Subcutaneous abdominal adipose tissue (tissue), 5 donors: ENCODE results near the gene ENOSF1.
"Not testable (repeated sequence)": the region's sequence is repeated elsewhere in the genome, so short reads cannot be mapped to it uniquely, and the experiment has no call there.

Experiments
- H3K27ac ChIP-seq: one replicate; pipeline ENCODE4 v1.7.0; 2013; ENCODE audit warnings: low read depth, mild to moderate bottlenecking, inconsistent platforms, low read length, moderate library complexity
- H3K27me3 ChIP-seq, 5 donors: one replicate each; pipeline ENCODE4 v1.7.0; 2013; ENCODE audit warnings: low read length in 5 of 5, inconsistent platforms in 1 of 5; ENCODE audit not compliant: control insufficient read depth in 5 of 5, insufficient read depth in 4 of 5
- H3K36me3 ChIP-seq, 5 donors: one replicate each; pipeline ENCODE4 v1.7.0; 2013; ENCODE audit warnings: low read length in 5 of 5; ENCODE audit not compliant: control insufficient read depth in 5 of 5, insufficient read depth in 5 of 5
- H3K4me1 ChIP-seq, 5 donors: one replicate each; pipeline ENCODE4 v1.7.0; 2013; ENCODE audit warnings: low read length in 5 of 5, mild to moderate bottlenecking in 3 of 5, moderate library complexity in 1 of 5; ENCODE audit not compliant: control insufficient read depth in 5 of 5, insufficient read depth in 5 of 5
- H3K4me3 ChIP-seq, 5 donors: one replicate each; pipeline ENCODE4 v1.7.0; 2013; ENCODE audit warnings: low read length in 5 of 5, low read depth in 1 of 5
- H3K9ac ChIP-seq, 5 donors: one replicate each; pipeline ENCODE4 v1.7.0; 2013; ENCODE audit warnings: low read length in 5 of 5, mild to moderate bottlenecking in 4 of 5, moderate library complexity in 3 of 5
- H3K9me3 ChIP-seq, 5 donors: one replicate each; pipeline ENCODE4 v1.7.0; 2013; ENCODE audit warnings: low read length in 5 of 5; ENCODE audit not compliant: control insufficient read depth in 5 of 5
- donor health status: healthy.
- donor health status: healthy.
- donor health status: healthy.
- donor health status: healthy.
- donor health status: healthy.

ENOSF1 gene

GRCh38 chr18:730120-730519 lies 17.7 kb upstream of the ENOSF1 start:
- H3K4me1 ChIP-seq, H3K9me3 ChIP-seq, H3K4me3 ChIP-seq, H3K9ac ChIP-seq, H3K27me3 ChIP-seq, H3K27ac ChIP-seq: not testable (repeated sequence)
- H3K36me3 ChIP-seq, result peaks cover 7 to 25% (median 12%) of the 10 kb centered on the region in 5 donors

GRCh38 chr18:725646-726045 lies 13.2 kb upstream of the ENOSF1 start:
- Histone ChIP-seq H3K27me3 (no peaks in the 10 kb centered on the region), H3K9ac (no peak overlapping the region), H3K4me3 (no peak overlapping the region), H3K9me3 (no peaks in the 10 kb centered on the region), H3K36me3 (peaks cover under 1 to 13% (median 3%) of the 10 kb centered on the region in 5 donors), H3K4me1 (no peaks in the 10 kb centered on the region), H3K27ac (no peak overlapping the region)

DNA sequence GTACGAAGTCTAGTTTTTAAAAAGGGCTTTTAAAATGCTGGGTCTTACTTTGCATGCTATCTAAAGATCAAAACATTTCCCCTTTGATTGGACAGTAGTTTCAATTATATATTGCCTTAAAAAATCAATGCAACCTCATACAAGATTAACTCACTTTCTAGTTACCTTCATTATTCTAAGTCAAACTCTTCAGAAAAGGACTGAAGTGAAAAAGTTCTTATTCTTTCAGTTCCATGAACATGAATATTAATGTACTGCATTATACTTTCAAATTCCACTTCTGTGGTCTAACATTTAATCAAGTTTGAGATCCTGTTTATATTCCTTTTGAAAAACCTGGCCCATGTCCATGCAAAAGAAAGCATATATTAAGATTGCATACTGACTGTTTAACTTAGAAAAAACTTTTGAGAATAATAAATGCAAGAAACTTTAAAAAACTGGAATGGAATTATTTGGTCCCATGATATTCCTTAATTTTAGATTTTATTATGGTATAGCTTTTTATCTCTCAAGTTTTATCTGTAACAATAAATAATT lies 11.2 kb upstream of the ENOSF1 start:
- Histone ChIP-seq H3K4me1 (no peaks in the 10 kb centered on the region), H3K27ac (no peak overlapping the region), H3K9me3 (no peaks in the 10 kb centered on the region), H3K4me3 (no peak overlapping the region), H3K27me3 (no peaks in the 10 kb centered on the region), H3K36me3 (peaks cover 0 to 12% (median 3%) of the 10 kb centered on the region in 5 donors), H3K9ac (no peak overlapping the region)

GRCh38 chr18:717003-717402 lies 4.6 kb upstream of the ENOSF1 start:
- Histone ChIP-seq H3K9me3 (no peaks in the 10 kb centered on the region), H3K4me3 (no peak overlapping the region), H3K4me1 (peaks cover 0 to 5% (median 0%) of the 10 kb centered on the region in 5 donors), H3K36me3 (peaks cover 0 to 2% (median 0%) of the 10 kb centered on the region in 5 donors), H3K27ac (no peak overlapping the region), H3K9ac (no peak overlapping the region), H3K27me3 (no peaks in the 10 kb centered on the region)

- H3K4me3 ChIP-seq, result no peak overlapping the region
- peaks cover 0 to 2% (median 0%) of the 10 kb centered on the region in 5 donors for H3K36me3 ChIP-seq
- H3K4me1 ChIP-seq, result peaks cover 3 to 16% (median 13%) of the 10 kb centered on the region in 5 donors
- no peaks in the 10 kb centered on the region for H3K9me3 ChIP-seq
- H3K9ac ChIP-seq, result no peak overlapping the region
- H3K27me3 ChIP-seq, result no peaks in the 10 kb centered on the region
- no peak overlapping the region for H3K27ac ChIP-seq
Observed at GRCh38 chr18:715626-716025, 3.2 kb upstream of the ENOSF1 start.

GRCh38 chr18:713135-713490 lies 683 bp upstream of the ENOSF1 start:
- no peaks in the 10 kb centered on the region for H3K27me3 ChIP-seq
- H3K4me3 ChIP-seq, result peak overlapping the region; percentile 62 to 79 (median 74)
- no peaks in the 10 kb centered on the region for H3K9me3 ChIP-seq
- peaks cover 3 to 19% (median 13%) of the 10 kb centered on the region in 5 donors for H3K4me1 ChIP-seq
- peaks cover 0 to 10% (median 5%) of the 10 kb centered on the region in 5 donors for H3K36me3 ChIP-seq
- H3K9ac ChIP-seq, result peak overlapping the region in 2 of 5 donors; percentile 59 to 71
- peak overlapping the region; percentile 46 for H3K27ac ChIP-seq

- Histone ChIP-seq H3K27ac (peak overlapping the region; percentile 74), H3K9me3 (no peaks in the 10 kb centered on the region), H3K4me1 (peaks cover 3 to 19% (median 13%) of the 10 kb centered on the region in 5 donors), H3K4me3 (peak overlapping the region; percentile 64 to 94 (median 79)), H3K9ac (peak overlapping the region; percentile 44 to 77 (median 73)), H3K27me3 (no peaks in the 10 kb centered on the region), H3K36me3 (peaks cover 0 to 9% (median 6%) of the 10 kb centered on the region in 5 donors)
Observed at GRCh38 chr18:711657-712400, 601 bp downstream of the ENOSF1 start.

GRCh38 chr18:711310-711656 lies 1.1 kb downstream of the ENOSF1 start:
- Histone ChIP-seq H3K9me3 (no peaks in the 10 kb centered on the region), H3K4me3 (peak overlapping the region; percentile 64 to 94 (median 79)), H3K27ac (peak overlapping the region; percentile 74), H3K4me1 (peaks cover 3 to 19% (median 13%) of the 10 kb centered on the region in 5 donors), H3K9ac (peak overlapping the region; percentile 44 to 77 (median 73)), H3K36me3 (peaks cover 0 to 11% (median 6%) of the 10 kb centered on the region in 5 donors), H3K27me3 (no peaks in the 10 kb centered on the region)

DNA sequence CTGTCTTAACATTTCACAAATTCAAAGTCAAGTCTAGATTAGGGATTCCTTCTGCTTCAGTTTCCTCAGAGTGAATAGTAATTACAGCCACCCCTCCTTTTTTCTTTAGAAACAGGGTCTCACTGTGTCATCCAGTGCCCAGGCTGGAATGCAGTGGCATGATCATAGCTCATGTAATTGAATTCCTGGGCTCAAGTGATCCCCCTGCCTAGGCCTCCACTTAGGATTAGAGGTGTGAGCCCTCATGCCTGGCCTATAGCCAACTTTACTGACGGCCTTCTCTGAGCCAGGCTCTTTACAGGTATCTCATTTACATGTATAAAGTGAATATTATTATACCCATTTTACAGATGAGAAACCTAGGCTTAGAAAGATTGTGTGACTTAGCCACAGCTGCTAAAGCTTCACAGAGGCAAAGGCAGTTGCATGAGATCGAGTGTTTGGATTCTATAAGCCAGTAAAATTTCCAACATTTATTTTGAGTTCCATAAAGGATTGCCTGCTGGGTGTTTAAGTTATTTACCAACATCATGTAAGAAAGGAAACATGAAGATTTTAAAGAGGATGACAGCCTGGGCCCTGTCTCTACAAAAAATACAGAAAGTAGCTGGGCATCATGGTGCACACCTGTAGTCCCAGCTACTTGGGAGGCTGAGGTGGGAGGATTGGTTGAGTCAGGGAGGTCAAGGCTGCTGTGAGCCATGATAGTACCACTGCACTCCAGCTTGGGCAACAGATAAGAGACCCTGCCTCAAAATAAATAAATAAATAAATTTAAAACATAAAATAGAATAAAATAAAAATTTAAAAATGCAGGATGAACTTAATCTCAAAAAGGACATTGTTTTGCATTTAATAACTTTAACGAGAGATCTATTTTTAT lies 1.8 kb downstream of the ENOSF1 start:
- Histone ChIP-seq H3K9me3 (no peaks in the 10 kb centered on the region), H3K9ac (no peak overlapping the region), H3K4me1 (peaks cover 3 to 19% (median 13%) of the 10 kb centered on the region in 5 donors), H3K27me3 (no peaks in the 10 kb centered on the region), H3K36me3 (peaks cover 0 to 15% (median 9%) of the 10 kb centered on the region in 5 donors), H3K4me3 (peak overlapping the region in 4 of 5 donors; percentile 64 to 87 (median 78)), H3K27ac (no peak overlapping the region)

DNA sequence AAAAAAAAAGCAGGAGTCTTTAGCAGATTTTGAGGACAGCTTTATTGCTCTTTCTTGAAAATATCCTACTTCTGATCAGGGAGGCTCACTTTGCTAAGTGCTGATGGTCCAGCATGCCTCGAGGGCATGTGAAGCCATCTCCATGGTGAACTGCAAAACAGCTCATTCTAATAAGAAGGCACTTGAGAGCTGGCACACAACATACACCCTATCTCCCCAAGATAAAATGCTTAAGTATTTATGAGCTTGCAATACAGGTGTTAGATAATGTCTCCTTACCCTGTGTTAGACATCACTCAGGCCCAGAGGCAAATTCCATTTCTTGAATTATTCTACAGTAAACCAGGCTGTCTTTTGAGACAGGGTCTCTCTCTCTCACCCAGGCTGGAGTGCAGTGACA lies 2.7 kb downstream of the ENOSF1 start:
- no peak overlapping the region for H3K9ac ChIP-seq
- H3K27ac ChIP-seq, result no peak overlapping the region
- H3K27me3 ChIP-seq, result no peaks in the 10 kb centered on the region
- H3K4me3 ChIP-seq, result no peak overlapping the region
- H3K4me1 ChIP-seq, result peaks cover 3 to 19% (median 13%) of the 10 kb centered on the region in 5 donors
- peaks cover 0 to 24% (median 11%) of the 10 kb centered on the region in 5 donors for H3K36me3 ChIP-seq
- no peaks in the 10 kb centered on the region for H3K9me3 ChIP-seq
